GM12878 (cell line): ENCODE results near the gene DCTPP1. TPM values are rescaled to one million over a fixed set of nuclear protein-coding genes. Genes with fewer than 3 reads are reported as not detected.
A peak's percentile ranks its signal among the peaks of the same experiment; 100 is the strongest.

Experiments used
- BCL11A ChIP-seq: IDR thresholded peaks from 2 replicates; pipeline ENCODE4 v1.6.1; 2011; ENCODE audit warnings: low read depth, low read length
- CEBPB ChIP-seq, 2 experiments: fragments of 150-350 bp in 1 of 2; IDR thresholded peaks; 2 replicates each; pipeline ENCODE4 v1.6.1; 2012 to 2014; ENCODE audit warnings: low read depth in 2 of 2, low read length in 2 of 2, borderline replicate concordance in 1 of 2, inconsistent platforms in 1 of 2
- ETV6 ChIP-seq, 2 experiments: fragments of 450-650 bp in 1 of 2; IDR thresholded peaks in 1 of 2; conservative IDR thresholded peaks in 1 of 2; 2 replicates each; pipeline ENCODE4 v1.6.1; 2014; ENCODE audit warnings: antibody characterized with exemption in 1 of 2, borderline replicate concordance in 1 of 2, low read depth in 1 of 2, mild to moderate bottlenecking in 1 of 2, moderate library complexity in 1 of 2
- GABPA ChIP-seq: IDR thresholded peaks from 2 replicates; pipeline ENCODE4 v1.6.1; 2014; ENCODE audit warnings: antibody characterized with exemption, low read depth, mild to moderate bottlenecking, inconsistent platforms
- IKZF2 ChIP-seq, 2 experiments: fragments of 450-650 bp; IDR thresholded peaks; 2 replicates each; pipeline ENCODE4 v1.6.1; 2017; ENCODE audit warnings: mild to moderate bottlenecking in 2 of 2, moderate library complexity in 2 of 2
- NFYB ChIP-seq: IDR thresholded peaks from 2 replicates; pipeline ENCODE4 v1.6.1; 2011; ENCODE audit warnings: low read depth, mild to moderate bottlenecking, low read length, improper control_type of control experiment, moderate library complexity; ENCODE audit not compliant: insufficient read depth
- NR2C1 ChIP-seq: fragments of 450-650 bp; IDR thresholded peaks from 2 replicates; pipeline ENCODE4 v1.6.1; 2017; ENCODE audit warnings: antibody characterized with exemption, mild to moderate bottlenecking, moderate library complexity
- RCOR1 ChIP-seq: conservative IDR thresholded peaks from 2 replicates; pipeline ENCODE4 v1.6.1; 2012; ENCODE audit warnings: low read depth, low read length, improper control_type of control experiment
- SMARCA5 ChIP-seq: fragments of 450-650 bp; IDR thresholded peaks from 2 replicates; pipeline ENCODE4 v1.6.1; 2017; ENCODE audit warnings: mild to moderate bottlenecking
- SP1 ChIP-seq: IDR thresholded peaks from one replicate; pipeline ENCODE4 v1.6.1; 2011; ENCODE audit warnings: low read depth, low read length
- STAT1 ChIP-seq: fragments of 450-650 bp; conservative IDR thresholded peaks from 2 replicates; pipeline ENCODE4 v1.6.1; 2014; ENCODE audit warnings: antibody characterized with exemption, mild to moderate bottlenecking
- TARDBP ChIP-seq: IDR thresholded peaks from 2 replicates; pipeline ENCODE4 v1.6.1; 2016; ENCODE audit warnings: borderline replicate concordance
- TCF3 ChIP-seq: IDR thresholded peaks from 2 replicates; pipeline ENCODE4 v1.6.1; 2012; ENCODE audit warnings: low read depth, mild to moderate bottlenecking, low read length, borderline replicate concordance; ENCODE audit not compliant: insufficient read depth
- ZNF24 ChIP-seq: fragments of 450-650 bp; IDR thresholded peaks from 2 replicates; pipeline ENCODE4 v1.6.1; 2017; ENCODE audit warnings: antibody characterized with exemption, mild to moderate bottlenecking
- ZNF274 ChIP-seq: IDR thresholded peaks from one replicate; pipeline ENCODE4 v1.8.0; 2011; ENCODE audit not compliant: insufficient read length, insufficient read depth
- polyA plus RNA-seq, 11 experiments: library from polyadenylated mRNA; depleted of rRNA in 4 of 11; unstranded in 6 of 11; stranded (reverse) in 5 of 11; fragments of >200 nt; fragmentation: Nextera tagmentation in 4 of 11; fragmentation: Illumina TruSeq in 1 of 11; extraction: Ambion mirVana in 4 of 11; extraction: Trizol in 1 of 11; gene quantifications; 1 replicate in 1 of 11; 2 replicates in 10 of 11; pipeline versions ENCODE4 v1.2.1 to v1.2.3, GENCODE V29; 2011 to 2016; ENCODE audit warnings: inconsistent platforms in 2 of 11, missing spikeins in 2 of 11, low read depth in 1 of 11
- total RNA-seq, 4 experiments: library from RNA; depleted of rRNA in 3 of 4; stranded (reverse); fragments of >200 nt in 3 of 4; fragmentation: Illumina TruSeq in 1 of 4; extraction: Trizol in 1 of 4; gene quantifications; 2 replicates each; pipeline versions ENCODE4 v1.2.1 to v1.2.3, GENCODE V29; 2013 to 2021
- TF ChIP-seq, protein P1 (sequence below): fragments of 450-650 bp; IDR thresholded peaks from 2 replicates; pipeline ENCODE4 v1.6.1; 2018; ENCODE audit warnings: borderline replicate concordance, mild to moderate bottlenecking; ENCODE audit not compliant: partially characterized antibody
- TF ChIP-seq, protein P2 (sequence below): fragments of 450-650 bp; IDR thresholded peaks from 2 replicates; pipeline ENCODE4 v1.6.1; 2017; ENCODE audit warnings: mild to moderate bottlenecking, low read depth, inconsistent platforms; ENCODE audit not compliant: poor library complexity, severe bottlenecking
- TF ChIP-seq, protein P3 (sequence below): fragments of 150-350 bp; IDR thresholded peaks from 2 replicates; pipeline ENCODE4 v1.6.1; 2016; ENCODE audit warnings: low read depth, low read length
- TF ChIP-seq, protein P4 (sequence below), 3 experiments: IDR thresholded peaks in 2 of 3; conservative IDR thresholded peaks in 1 of 3; 2 replicates each; pipeline ENCODE4 v1.5.1; 2011; ENCODE audit warnings: low read depth in 3 of 3, low read length in 3 of 3, mild to moderate bottlenecking in 3 of 3, control low read depth in 2 of 3, moderate library complexity in 2 of 3, inconsistent platforms in 1 of 3, mixed read lengths in 1 of 3; ENCODE audit not compliant: control insufficient read depth in 2 of 3, insufficient read depth in 1 of 3; ENCODE audit errors: extremely low read depth in 1 of 3

DCTPP1 gene
- total and polyA plus RNA-seq, 10 of the 15 experiments (the other 5 are each of a cell fraction or from before 2014, with no cell fraction given), result 72.1 to 266 (median 157) TPM

DNA sequence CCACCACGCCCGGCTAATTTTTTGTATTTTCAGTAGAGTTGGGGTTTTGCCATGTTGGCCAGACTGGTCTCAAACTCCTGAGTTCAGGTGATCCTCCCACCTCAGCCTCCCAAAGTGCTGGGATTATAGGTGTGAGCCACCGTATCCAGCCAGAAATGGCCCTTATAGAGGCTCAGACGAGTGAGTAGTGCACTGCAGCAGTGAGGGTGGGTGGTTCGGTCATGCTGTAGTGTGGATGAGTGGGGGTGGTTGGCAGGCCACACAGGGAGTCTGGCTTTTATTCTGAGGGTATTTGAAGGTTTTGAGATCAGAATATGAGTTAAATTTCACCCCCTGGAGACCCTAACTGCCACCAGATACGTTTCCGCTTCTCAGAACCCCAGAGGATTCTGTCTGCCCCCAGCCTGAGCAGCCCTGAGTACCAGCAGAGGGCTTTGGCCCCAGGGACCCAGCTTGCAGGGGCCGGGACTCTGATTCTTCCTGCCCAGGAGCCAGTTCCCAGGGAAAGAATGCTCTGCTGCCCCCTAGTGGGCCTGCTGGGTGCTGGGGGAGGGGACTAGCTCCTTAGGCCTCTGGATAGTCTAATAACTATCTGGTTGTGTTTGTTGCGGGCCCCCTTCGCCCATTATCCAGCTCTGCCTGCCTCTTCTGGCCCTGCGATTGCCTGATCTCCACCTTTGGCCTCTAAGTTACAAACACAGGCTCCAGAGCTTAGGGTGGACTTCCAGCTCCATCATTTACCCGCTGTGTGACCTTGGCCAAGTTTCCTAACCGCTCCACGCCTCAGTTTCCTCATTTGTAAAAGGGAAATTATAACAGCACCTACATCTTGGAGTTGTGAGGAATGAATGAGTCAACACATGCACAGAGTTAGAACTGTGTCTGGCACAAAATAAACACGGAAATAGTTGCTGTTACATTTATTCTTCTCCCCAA is 20.4 kb downstream of the DCTPP1 start (continued):
- TF ChIP-seq, protein P1, sequence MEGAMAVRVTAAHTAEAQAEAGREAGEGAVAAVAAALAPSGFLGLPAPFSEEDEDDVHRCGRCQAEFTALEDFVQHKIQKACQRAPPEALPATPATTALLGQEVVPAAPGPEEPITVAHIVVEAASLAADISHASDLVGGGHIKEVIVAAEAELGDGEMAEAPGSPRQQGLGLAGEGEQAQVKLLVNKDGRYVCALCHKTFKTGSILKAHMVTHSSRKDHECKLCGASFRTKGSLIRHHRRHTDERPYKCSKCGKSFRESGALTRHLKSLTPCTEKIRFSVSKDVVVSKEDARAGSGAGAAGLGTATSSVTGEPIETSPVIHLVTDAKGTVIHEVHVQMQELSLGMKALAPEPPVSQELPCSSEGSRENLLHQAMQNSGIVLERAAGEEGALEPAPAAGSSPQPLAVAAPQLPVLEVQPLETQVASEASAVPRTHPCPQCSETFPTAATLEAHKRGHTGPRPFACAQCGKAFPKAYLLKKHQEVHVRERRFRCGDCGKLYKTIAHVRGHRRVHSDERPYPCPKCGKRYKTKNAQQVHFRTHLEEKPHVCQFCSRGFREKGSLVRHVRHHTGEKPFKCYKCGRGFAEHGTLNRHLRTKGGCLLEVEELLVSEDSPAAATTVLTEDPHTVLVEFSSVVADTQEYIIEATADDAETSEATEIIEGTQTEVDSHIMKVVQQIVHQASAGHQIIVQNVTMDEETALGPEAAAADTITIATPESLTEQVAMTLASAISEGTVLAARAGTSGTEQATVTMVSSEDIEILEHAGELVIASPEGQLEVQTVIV, result no peak
- TF ChIP-seq, protein P2, sequence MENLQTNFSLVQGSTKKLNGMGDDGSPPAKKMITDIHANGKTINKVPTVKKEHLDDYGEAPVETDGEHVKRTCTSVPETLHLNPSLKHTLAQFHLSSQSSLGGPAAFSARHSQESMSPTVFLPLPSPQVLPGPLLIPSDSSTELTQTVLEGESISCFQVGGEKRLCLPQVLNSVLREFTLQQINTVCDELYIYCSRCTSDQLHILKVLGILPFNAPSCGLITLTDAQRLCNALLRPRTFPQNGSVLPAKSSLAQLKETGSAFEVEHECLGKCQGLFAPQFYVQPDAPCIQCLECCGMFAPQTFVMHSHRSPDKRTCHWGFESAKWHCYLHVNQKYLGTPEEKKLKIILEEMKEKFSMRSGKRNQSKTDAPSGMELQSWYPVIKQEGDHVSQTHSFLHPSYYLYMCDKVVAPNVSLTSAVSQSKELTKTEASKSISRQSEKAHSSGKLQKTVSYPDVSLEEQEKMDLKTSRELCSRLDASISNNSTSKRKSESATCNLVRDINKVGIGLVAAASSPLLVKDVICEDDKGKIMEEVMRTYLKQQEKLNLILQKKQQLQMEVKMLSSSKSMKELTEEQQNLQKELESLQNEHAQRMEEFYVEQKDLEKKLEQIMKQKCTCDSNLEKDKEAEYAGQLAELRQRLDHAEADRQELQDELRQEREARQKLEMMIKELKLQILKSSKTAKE, result peak; percentile 69
- TF ChIP-seq NR2C1 (no peak), NFYB (no peak), ETV6 (conservative IDR thresholded peaks at IDR 0.05 in 1 of 2, IDR thresholded peaks at IDR 0.05 in 1 of 2; ENCODE audit: borderline replicate concordance in 1 of 2, low read depth in 1 of 2) (no peak), TCF3 (no peak), ZNF274 (no peak), ZNF24 (0 out of 2 replicates have a peak, but pooled peaks have one; percentile 20), GABPA (no peak), RCOR1 (no peak), IKZF2 (IDR thresholded peaks at IDR 0.05) (peak; percentile 69; a peak in 3 of 4 replicates), BCL11A (no peak), SP1 (peak; percentile 20), SMARCA5 (peak; percentile 92), STAT1 (no peak), CEBPB (IDR thresholded peaks at IDR 0.05; ENCODE audit: borderline replicate concordance in 1 of 2, low read depth in 2 of 2, low read length in 2 of 2) (no peak), TARDBP (no peak)
- TF ChIP-seq, protein P3, sequence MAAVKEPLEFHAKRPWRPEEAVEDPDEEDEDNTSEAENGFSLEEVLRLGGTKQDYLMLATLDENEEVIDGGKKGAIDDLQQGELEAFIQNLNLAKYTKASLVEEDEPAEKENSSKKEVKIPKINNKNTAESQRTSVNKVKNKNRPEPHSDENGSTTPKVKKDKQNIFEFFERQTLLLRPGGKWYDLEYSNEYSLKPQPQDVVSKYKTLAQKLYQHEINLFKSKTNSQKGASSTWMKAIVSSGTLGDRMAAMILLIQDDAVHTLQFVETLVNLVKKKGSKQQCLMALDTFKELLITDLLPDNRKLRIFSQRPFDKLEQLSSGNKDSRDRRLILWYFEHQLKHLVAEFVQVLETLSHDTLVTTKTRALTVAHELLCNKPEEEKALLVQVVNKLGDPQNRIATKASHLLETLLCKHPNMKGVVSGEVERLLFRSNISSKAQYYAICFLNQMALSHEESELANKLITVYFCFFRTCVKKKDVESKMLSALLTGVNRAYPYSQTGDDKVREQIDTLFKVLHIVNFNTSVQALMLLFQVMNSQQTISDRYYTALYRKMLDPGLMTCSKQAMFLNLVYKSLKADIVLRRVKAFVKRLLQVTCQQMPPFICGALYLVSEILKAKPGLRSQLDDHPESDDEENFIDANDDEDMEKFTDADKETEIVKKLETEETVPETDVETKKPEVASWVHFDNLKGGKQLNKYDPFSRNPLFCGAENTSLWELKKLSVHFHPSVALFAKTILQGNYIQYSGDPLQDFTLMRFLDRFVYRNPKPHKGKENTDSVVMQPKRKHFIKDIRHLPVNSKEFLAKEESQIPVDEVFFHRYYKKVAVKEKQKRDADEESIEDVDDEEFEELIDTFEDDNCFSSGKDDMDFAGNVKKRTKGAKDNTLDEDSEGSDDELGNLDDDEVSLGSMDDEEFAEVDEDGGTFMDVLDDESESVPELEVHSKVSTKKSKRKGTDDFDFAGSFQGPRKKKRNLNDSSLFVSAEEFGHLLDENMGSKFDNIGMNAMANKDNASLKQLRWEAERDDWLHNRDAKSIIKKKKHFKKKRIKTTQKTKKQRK, result no peak
- TF ChIP-seq, protein P4, sequence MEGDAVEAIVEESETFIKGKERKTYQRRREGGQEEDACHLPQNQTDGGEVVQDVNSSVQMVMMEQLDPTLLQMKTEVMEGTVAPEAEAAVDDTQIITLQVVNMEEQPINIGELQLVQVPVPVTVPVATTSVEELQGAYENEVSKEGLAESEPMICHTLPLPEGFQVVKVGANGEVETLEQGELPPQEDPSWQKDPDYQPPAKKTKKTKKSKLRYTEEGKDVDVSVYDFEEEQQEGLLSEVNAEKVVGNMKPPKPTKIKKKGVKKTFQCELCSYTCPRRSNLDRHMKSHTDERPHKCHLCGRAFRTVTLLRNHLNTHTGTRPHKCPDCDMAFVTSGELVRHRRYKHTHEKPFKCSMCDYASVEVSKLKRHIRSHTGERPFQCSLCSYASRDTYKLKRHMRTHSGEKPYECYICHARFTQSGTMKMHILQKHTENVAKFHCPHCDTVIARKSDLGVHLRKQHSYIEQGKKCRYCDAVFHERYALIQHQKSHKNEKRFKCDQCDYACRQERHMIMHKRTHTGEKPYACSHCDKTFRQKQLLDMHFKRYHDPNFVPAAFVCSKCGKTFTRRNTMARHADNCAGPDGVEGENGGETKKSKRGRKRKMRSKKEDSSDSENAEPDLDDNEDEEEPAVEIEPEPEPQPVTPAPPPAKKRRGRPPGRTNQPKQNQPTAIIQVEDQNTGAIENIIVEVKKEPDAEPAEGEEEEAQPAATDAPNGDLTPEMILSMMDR (IDR thresholded peaks at IDR 0.05 in 2 of 3, conservative IDR thresholded peaks at IDR 0.05 in 1 of 3; ENCODE audit: control insufficient read depth in 2 of 3, extremely low read depth in 1 of 3, insufficient read depth in 1 of 3, low read depth in 3 of 3, low read length in 3 of 3), result peak; percentile 96 to 97 (median 97)
